ENCODE results near the gene RAD9A. TPM values are rescaled to one million over a fixed set of nuclear protein-coding genes. Genes with fewer than 3 reads are reported as not detected.
A peak's percentile ranks its signal among the peaks of the same experiment; 100 is the strongest.

Gene RAD9A
- total RNA-seq, 1 donor from 2014 or later = 18.5 TPM

DNA sequence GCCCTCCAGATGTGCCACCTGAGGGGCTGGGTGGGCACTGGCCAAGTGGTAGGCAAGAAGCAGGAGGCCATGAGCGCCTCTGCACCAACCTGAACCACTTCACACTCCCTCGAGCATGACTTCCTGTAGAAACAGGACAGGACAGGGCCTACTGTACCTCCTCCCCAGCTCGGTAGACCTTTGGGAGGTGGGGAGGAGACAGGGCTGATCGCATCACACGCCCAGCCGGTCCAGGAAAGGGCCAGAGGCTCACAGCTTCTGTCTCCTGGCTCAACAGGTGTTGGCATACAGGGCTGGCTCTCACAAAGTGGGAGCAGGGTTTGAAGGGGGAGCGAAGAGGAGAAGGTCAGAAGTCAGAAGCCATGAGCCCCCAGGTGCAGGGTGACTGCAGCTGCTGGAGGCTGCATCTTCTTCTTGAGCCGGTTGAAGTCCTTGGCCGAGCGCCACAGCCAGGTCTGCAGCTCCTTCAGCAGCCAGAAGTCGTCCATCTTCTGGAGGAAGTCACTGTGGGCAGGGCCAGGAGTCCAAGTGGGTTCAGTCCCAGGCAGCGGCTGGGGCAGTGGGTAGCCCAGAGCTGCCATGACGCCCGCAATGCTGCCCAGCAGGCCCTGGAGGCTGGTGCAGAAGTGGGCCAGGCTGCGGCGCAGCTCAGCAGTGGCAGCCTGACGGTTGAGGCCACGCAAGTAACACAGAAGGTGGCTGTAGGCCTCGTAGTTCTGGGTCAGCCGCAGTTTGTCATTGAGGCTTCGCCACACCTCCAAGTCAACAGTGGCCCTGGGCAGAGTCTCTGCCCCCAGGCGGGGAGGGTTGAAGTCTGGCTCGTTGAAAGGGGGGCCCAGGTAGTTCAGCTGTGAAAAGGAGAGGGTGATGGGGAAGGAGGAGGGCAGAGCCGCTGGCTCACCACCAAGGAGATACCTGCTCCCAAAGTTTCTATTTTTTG lies 26.7 kb upstream of the RAD9A start:
- Mint-ChIP-seq H3K36me3 (ENCODE audit: unreplicated experiment) (peaks cover 11% of the 10 kb centered on the region), H3K27ac (ENCODE audit: unreplicated experiment) (no peak overlapping the region), H3K9me3 (ENCODE audit: unreplicated experiment) (no peaks in the 10 kb centered on the region), H3K4me3 (ENCODE audit: unreplicated experiment) (no peak overlapping the region), H3K4me1 (ENCODE audit: unreplicated experiment) (peaks cover 33% of the 10 kb centered on the region), H3K27me3 (ENCODE audit: unreplicated experiment) (no peaks in the 10 kb centered on the region)
- TF ChIP-seq, protein P1, sequence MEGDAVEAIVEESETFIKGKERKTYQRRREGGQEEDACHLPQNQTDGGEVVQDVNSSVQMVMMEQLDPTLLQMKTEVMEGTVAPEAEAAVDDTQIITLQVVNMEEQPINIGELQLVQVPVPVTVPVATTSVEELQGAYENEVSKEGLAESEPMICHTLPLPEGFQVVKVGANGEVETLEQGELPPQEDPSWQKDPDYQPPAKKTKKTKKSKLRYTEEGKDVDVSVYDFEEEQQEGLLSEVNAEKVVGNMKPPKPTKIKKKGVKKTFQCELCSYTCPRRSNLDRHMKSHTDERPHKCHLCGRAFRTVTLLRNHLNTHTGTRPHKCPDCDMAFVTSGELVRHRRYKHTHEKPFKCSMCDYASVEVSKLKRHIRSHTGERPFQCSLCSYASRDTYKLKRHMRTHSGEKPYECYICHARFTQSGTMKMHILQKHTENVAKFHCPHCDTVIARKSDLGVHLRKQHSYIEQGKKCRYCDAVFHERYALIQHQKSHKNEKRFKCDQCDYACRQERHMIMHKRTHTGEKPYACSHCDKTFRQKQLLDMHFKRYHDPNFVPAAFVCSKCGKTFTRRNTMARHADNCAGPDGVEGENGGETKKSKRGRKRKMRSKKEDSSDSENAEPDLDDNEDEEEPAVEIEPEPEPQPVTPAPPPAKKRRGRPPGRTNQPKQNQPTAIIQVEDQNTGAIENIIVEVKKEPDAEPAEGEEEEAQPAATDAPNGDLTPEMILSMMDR (IDR thresholded peaks at IDR 0.05) = no peak
- no peak for DNase-seq (ENCODE audit: extremely low spot score, unreplicated experiment)

- Mint-ChIP-seq H3K36me3 (ENCODE audit: unreplicated experiment) (peaks cover 11% of the 10 kb centered on the region), H3K4me3 (ENCODE audit: unreplicated experiment) (no peak overlapping the region), H3K27me3 (ENCODE audit: unreplicated experiment) (no peaks in the 10 kb centered on the region), H3K4me1 (ENCODE audit: unreplicated experiment) (peaks cover 40% of the 10 kb centered on the region), H3K27ac (ENCODE audit: unreplicated experiment) (peak overlapping the region; percentile 47), H3K9me3 (ENCODE audit: unreplicated experiment) (no peaks in the 10 kb centered on the region)
- TF ChIP-seq, protein P1 (IDR thresholded peaks at IDR 0.05) = no peak
- no peak for DNase-seq (ENCODE audit: extremely low spot score, unreplicated experiment)
Measured at GRCh38 chr11:67365736-67366444, 25.9 kb upstream of the RAD9A start.

- DNase-seq (ENCODE audit: extremely low spot score, unreplicated experiment) = no peak
- no peaks in the 10 kb centered on the region for H3K9me3 Mint-ChIP-seq (ENCODE audit: unreplicated experiment)
- H3K36me3 Mint-ChIP-seq (ENCODE audit: unreplicated experiment) = peaks cover 11% of the 10 kb centered on the region
- no peak overlapping the region for H3K4me3 Mint-ChIP-seq (ENCODE audit: unreplicated experiment)
- TF ChIP-seq, protein P1 (IDR thresholded peaks at IDR 0.05) = no peak
- H3K4me1 Mint-ChIP-seq (ENCODE audit: unreplicated experiment) = peaks cover 47% of the 10 kb centered on the region
- peak overlapping the region; percentile 47 for H3K27ac Mint-ChIP-seq (ENCODE audit: unreplicated experiment)
- no peaks in the 10 kb centered on the region for H3K27me3 Mint-ChIP-seq (ENCODE audit: unreplicated experiment)
Measured at GRCh38 chr11:67366546-67366945, 25.2 kb upstream of the RAD9A start.

DNA sequence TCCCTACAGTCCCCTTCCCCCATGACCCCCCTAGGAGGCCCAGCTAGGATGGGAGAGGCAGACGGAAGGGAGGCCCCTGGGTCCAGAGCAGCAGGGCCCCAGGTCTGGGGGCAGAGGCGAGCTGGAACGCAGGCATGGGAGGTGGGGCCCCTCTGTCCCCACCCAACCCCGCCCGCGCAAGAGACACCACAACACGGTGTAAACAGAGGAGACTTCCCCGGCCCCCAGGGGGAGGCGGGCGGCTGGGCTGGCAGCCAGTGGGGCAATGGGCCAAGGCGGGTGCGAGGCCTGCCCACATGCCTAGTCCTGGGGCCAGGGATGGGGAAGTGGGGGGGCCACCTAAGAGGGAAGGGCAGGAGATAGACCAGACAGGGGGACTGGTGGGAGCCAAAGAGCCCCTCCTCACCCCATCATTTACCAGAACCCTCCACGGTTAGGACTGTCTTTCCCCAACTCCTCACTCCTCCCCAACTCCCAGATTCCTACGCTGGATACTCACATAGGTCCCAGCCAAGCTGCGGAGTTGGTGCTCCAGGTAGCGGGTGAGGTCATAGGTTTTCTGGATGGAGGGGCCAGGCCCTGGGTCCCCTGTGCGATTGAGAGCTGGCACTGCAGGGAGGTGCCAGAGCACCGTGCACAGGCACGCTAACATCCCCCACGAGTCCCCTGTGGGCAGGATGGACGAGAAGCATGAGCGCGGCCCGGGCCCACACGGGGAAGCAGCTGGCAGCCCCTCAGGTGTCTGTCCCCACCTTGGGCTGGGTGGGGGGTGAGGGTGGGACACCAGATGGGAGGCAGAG lies 24.6 kb upstream of the RAD9A start:
- TF ChIP-seq, protein P1 (IDR thresholded peaks at IDR 0.05) = no peak
- peaks cover 11% of the 10 kb centered on the region for H3K36me3 Mint-ChIP-seq (ENCODE audit: unreplicated experiment)
- peaks cover 51% of the 10 kb centered on the region for H3K4me1 Mint-ChIP-seq (ENCODE audit: unreplicated experiment)
- H3K27me3 Mint-ChIP-seq (ENCODE audit: unreplicated experiment) = no peaks in the 10 kb centered on the region
- H3K27ac Mint-ChIP-seq (ENCODE audit: unreplicated experiment) = peak overlapping the region; percentile 59
- no peaks in the 10 kb centered on the region for H3K9me3 Mint-ChIP-seq (ENCODE audit: unreplicated experiment)
- no peak overlapping the region for H3K4me3 Mint-ChIP-seq (ENCODE audit: unreplicated experiment)
- DNase-seq (ENCODE audit: extremely low spot score, unreplicated experiment) = no peak

Data from osteocyte (in vitro differentiated cells).